NCI-H82 treated with DMSO at 0.1 percent for 48 hours (cell line): ENCODE data around the gene GNAI1.

Experiments
- DNase-seq: peaks from one replicate; lab custom pipeline; 2025; ENCODE audit not compliant: unreplicated experiment; lab: John Stamatoyannopoulos, UW

The GNAI1 gene

GRCh38 chr7:80204919-80205318 is 70.3 kb downstream of the GNAI1 start:
- DNase-seq, result no peak

- no peak for DNase-seq
Measured at GRCh38 chr7:80206763-80207162, 72.1 kb downstream of the GNAI1 start.

GRCh38 chr7:80207501-80207900 is 72.9 kb downstream of the GNAI1 start:
- DNase-seq, result no peak

- no peak for DNase-seq
Measured at GRCh38 chr7:80208700-80209099, 74.1 kb downstream of the GNAI1 start.

- DNase-seq, result no peak
Measured at GRCh38 chr7:80210400-80210799, 75.8 kb downstream of the GNAI1 start.

- DNase-seq, result no peak
Measured at GRCh38 chr7:80213814-80214213, 79.2 kb downstream of the GNAI1 start.

GRCh38 chr7:80215734-80216133 is 81.1 kb downstream of the GNAI1 start:
- DNase-seq, result no peak

GRCh38 chr7:80216996-80217842 is 82.6 kb downstream of the GNAI1 start:
- DNase-seq, result no peak

GRCh38 chr7:80218723-80219122 is 84.1 kb downstream of the GNAI1 start:
- no peak for DNase-seq

- no peak for DNase-seq
Measured at GRCh38 chr7:80220022-80220634, 85.5 kb downstream of the GNAI1 start.

- DNase-seq, result no peak
Measured at GRCh38 chr7:80224415-80224814, 89.8 kb downstream of the GNAI1 start.

GRCh38 chr7:80225361-80225760 is 90.7 kb downstream of the GNAI1 start:
- no peak for DNase-seq

GRCh38 chr7:80226629-80227028 is 92.0 kb downstream of the GNAI1 start:
- DNase-seq, result no peak

- DNase-seq, result no peak
Measured at GRCh38 chr7:80230327-80230726, 95.7 kb downstream of the GNAI1 start.

- no peak for DNase-seq
Measured at GRCh38 chr7:80231707-80232106, 97.1 kb downstream of the GNAI1 start.

GRCh38 chr7:80232979-80233724 is 98.5 kb downstream of the GNAI1 start:
- no peak for DNase-seq

GRCh38 chr7:80235334-80235733 is 100.7 kb downstream of the GNAI1 start:
- DNase-seq, result no peak

GRCh38 chr7:80236681-80237080 is 102.0 kb downstream of the GNAI1 start:
- DNase-seq, result no peak

- no peak for DNase-seq
Measured at GRCh38 chr7:80240265-80241025, 105.8 kb downstream of the GNAI1 start.

GRCh38 chr7:80241671-80242070 is 107.0 kb downstream of the GNAI1 start:
- no peak for DNase-seq

- DNase-seq, result no peak
Measured at GRCh38 chr7:80243425-80243824, 108.8 kb downstream of the GNAI1 start.
